HG03457 (cell line): ENCODE measurements around the gene PLD3.
A peak's percentile ranks its signal among the peaks of the same experiment; 100 is the strongest.

Experiments
- ATAC-seq: cut with Tn5 transposase; IDR thresholded peaks from one replicate; pipeline ENCODE4 v1.9.1; 2021; ENCODE audit warnings: moderate number of reproducible peaks; ENCODE audit not compliant: unreplicated experiment

The PLD3 gene

GRCh38 chr19:40425450-40426287 lies 77.2 kb downstream of the PLD3 start, which contains the start of gene SERTAD1:
Gene SERTAD1 (minus strand): TSS chr19:40425992. CDS start chr19:40423546, 2,446 bp downstream.
- peak; percentile 65 for ATAC-seq
